ENCODE measurements around the gene NUDT3.

DNA sequence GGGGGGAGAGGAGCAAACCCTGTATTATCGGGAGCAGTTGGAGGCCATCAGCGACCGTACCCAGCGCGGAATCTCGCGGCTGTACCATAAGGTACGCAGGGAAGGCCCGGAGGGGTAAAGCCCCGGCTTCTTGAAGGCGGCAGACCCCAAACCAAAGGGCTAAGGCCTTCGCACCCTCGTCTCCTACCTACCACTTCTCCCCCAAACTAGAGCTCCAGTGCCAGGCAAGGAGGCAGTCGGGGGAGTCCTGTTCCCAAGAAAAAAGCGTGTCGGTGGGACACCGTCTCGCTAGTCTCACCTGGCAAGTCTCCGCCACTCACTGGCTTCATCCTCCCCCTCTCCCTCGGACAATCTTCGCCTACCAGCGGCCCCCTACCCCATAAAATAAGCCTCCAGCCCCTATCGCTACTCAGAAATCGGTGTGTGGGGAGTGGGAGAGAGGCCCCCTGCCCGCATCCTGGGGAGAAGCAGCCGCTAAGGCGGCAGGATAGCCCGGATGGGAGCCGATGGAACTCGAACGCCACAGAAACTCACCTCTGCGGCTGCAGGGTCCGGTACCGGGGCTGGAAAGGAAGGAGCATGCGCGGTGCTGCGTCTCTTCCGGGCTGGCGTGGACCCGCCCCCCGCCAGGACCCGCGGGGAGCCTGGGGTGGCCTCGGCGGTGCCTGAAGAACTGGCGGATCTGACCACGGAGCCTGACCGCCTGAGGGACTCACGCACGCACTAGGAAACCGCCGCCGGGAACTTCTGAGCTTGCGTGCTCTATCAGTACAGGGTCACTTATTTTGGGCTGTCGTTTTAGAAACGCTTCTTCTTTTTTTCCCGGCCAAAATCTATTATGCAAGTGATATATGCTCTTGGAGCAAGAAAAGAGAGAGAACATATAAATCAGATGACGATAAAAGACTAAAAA is 33.3 kb upstream of the NUDT3 start, which contains the start of gene RPS10:
- TF ChIP-seq, protein P1, sequence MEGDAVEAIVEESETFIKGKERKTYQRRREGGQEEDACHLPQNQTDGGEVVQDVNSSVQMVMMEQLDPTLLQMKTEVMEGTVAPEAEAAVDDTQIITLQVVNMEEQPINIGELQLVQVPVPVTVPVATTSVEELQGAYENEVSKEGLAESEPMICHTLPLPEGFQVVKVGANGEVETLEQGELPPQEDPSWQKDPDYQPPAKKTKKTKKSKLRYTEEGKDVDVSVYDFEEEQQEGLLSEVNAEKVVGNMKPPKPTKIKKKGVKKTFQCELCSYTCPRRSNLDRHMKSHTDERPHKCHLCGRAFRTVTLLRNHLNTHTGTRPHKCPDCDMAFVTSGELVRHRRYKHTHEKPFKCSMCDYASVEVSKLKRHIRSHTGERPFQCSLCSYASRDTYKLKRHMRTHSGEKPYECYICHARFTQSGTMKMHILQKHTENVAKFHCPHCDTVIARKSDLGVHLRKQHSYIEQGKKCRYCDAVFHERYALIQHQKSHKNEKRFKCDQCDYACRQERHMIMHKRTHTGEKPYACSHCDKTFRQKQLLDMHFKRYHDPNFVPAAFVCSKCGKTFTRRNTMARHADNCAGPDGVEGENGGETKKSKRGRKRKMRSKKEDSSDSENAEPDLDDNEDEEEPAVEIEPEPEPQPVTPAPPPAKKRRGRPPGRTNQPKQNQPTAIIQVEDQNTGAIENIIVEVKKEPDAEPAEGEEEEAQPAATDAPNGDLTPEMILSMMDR (IDR thresholded peaks at IDR 0.05): no peak
- peak; percentile 85 for TF ChIP-seq POLR2A (IDR thresholded peaks at IDR 0.05)

All from transverse colon (tissue), 3 donors.